ENCODE results near the gene ZNF727.
"Not testable (repeated sequence)": the region's sequence is repeated elsewhere in the genome, so short reads cannot be mapped to it uniquely, and the experiment has no call there.

ZNF727 gene

DNA sequence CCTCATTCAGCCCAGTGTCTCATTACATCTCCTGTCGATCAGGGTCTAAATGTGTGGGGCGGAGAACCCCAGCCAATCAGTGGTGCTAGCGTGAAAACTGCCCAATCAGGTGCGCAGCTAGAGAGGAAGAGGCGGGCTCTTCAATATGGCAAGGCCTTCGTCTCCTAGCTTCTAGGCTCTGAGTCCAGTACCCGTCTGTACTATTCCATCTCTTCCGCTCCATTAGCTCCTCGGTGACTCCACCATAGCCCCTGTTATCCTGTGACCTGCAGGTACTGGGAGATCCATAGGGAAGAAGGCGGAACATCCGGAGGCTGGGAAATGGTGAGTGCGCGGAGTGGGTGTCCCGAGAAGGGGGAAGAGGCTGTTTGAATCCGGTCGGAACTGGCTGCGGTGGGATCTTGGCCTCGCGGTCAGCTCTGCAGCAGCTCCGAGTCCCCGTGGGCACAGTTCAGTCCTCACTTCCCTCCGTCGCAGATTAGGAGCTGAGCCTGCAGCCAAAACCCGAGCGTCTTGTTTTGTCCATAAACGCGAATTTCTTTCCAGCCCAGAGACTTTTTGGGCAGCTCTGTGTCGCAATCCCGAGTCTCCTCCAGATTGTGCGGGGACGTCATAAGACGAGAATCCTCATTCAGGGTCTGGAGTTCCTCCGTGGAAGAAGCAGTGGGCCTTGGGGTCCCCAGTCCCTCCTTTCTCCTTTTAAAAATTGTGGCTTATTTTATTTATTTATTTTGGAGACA is at the start of gene ZNF727:
Gene ZNF727 (plus strand): TSS at position 134 of the 740 bp plus-strand sequence. CDS start 188 bp downstream, at position 322.
- DNase-seq, result no peak

DNA sequence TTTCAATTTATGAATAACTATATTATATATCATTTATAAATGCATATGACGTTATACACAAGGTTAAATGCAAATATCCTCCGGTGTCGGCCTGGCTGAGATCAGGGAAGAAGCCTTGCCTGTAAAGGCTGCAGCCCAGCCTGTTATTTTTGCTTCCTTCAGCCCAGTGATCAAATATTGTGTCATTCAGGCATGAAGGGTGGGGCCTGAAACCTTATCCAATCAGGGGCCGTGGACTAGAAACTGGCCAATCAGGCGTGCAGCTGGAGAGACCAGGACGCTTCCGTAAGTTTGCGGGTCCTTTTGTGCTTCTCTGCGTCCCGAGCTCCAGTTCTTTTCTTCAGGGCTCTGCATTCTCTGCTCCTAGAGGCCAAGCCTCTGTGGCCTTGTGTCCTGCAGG is 46.7 kb upstream of the ZNF727 start, which contains the start of gene ZNF722:
Gene ZNF722 (plus strand): TSS at position 301 of the 400 bp plus-strand sequence. CDS start 113 bp downstream, outside the sequence.
- no peak for DNase-seq

DNA sequence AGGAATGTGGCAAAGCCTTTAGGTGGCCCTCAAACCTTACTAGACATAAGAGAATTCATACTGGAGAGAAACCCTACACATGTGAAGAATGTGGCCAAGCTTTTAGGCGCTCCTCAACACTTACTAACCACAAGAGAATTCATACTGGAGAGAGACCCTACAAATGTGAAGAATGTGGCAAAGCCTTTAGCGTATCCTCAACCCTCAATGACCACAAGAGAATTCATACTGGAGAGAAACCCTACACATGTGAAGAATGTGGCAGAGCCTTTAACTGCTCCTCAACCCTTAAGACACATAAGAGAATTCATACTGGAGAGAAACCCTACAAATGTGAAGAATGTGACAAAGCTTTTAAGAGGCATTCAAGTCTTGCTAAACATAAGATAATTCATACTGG is 29.7 kb upstream of the ZNF727 start:
- not testable (repeated sequence) for DNase-seq

DNA sequence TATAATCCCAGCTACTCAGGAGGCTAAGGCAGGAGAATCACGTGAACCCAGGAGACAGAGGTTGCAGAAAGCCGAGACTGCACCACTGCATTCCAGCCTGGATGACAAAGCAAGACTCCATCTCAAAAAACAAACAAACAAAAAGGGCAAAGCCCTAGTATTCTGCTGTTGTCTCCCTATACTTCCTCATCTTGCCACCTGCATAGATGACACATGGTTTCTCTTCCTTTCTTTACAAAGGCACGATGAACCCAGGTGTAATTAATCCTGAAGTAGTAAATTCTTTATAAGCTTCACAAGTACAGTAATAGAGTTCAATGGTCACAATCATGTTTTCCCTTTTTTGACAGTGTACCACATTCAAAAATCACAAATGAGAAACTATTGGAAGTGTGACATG is 9.8 kb upstream of the ZNF727 start:
- DNase-seq, result no peak

DNA sequence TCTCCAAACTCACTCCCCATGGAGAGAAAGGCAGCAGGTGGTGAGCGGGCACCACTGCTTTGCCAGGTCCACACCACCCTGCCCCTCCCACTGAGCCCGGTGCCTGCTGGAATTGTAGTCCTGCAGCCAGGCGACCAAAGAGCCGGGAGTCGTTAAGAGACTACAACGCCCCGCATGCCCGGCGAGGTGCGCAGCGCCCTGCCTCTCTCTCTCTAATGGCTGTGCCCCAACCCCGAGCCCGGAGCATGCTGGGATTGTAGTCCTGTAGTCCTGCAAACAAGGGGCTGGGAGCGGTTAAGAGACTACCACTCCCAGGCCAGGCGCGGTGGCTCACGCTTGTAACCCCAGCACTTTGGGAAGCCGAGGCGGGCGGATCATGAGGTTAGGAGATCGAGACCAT is 8.1 kb upstream of the ZNF727 start:
- DNase-seq, result no peak

DNA sequence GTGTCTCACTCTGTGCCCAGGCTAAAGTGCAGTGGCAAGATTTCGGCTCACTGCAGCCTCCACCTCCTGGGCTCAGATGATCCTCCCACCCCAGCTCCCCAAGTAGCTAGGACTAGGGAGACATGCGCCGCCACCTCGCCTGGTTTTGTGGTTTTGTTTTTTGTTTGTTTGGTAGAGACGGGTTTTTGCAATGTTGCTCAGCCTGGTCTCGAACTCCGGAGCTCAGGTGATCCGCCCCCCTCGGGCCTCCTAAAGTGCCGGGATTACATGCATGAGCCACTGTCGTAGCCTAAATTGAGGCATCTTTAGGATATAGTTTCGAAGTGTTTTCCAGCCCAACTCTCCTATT is 781 bp downstream of the ZNF727 start:
- no peak for DNase-seq

DNA sequence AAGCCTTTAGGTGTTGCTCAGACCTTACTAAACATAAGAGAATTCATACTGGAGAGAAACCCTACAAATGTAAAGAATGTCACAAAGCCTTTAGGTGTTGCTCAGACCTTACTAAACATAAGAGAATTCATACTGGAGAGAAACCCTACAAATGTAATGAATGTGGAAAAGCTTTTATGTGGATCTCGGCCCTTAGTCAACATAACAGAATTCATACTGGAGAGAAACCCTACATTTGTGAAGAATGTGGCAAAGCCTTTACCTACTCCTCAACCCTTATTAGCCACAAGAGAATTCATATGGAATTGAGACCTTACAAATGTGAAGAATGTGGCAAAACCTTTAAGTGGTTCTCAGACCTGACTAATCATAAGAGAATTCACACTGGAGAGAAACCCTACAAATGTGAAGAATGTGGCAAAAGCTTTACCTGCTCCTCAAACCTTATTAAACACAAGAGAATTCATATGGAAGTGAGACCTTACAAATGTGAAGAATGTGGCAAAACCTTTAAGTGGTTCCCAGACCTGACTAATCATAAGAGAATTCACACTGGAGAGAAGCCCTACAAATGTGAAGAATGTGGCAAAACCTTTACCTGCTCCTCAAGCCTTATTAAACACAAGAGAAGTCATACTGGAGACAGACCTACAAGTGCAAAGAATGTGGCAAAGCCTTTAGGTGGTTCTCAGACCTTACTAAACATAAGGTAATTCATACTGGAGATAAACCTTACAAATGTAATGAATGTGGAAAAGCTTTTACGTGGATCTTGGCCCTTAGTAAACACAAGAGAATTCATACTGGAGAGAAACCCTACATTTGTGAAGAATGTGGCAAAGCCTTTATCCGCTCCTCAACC is 32.8 kb downstream of the ZNF727 start:
- not testable (repeated sequence) for DNase-seq

DNA sequence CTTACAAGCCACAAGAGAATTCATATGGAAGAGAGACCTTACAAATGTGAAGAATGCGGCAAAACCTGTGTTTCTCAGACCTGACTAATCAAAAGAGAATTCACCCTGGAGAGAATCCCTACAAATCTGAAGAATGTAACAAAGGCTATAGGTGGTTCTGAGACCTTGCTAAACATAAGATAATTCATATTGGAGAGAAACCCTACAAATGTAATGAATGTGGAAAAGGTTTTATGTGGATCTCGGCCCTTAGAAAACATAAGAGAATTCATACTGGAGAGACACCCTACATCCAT is 33.4 kb downstream of the ZNF727 start:
- no peak for DNase-seq

DNA sequence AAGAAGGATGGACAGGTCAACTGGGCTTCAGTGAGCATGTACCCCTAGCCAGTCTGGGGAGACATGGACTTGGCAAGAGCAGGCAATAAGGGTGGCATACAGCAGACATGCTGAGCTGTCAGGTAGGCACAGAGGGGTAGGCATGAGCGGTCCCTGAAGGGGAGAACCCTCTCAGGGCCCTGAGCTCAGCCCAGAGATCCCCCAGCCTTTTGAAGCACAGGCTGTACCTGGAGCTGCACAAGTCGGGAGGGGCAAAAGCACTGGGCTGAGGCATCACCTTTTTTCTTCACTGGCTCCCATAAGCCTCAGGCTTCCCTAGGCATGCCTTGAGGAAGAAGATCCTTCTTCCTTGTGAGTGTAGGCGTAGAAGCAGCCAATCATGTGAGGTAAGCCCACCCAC is 42.3 kb downstream of the ZNF727 start:
- no peak for DNase-seq

DNA sequence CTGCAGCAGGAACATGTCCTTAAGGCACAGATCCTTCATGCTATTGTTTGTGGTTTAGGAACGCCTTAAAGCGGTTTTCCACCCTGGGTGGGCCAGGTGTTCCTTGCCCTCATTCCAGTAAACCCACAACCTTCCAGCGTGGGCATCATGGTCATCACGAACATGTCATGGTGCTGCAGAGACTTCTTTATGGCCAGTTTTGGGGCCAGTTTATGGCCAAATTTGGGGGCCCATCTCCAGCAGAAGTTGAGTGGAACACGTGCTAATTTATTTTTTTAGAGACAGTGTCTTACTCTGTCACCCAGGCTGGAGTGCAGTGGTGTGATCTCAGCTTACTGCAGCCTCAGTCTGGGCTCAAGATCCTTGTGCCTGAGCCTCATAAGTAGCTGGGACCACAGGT is 43.6 kb downstream of the ZNF727 start:
- DNase-seq, result not testable (repeated sequence)

Measured in NCI-H446 treated with DMSO at 0.1 percent for 48 hours (cell line).